Right renal cortex interstitium (tissue), 3 donors: ENCODE data around the gene SPDYE2. TPM values are rescaled to one million over a fixed set of nuclear protein-coding genes. Genes with fewer than 3 reads are reported as not detected.
"Not testable (repeated sequence)": the region's sequence is repeated elsewhere in the genome, so short reads cannot be mapped to it uniquely, and the experiment has no call there.

Source experiments
- DNase-seq, 3 donors: peaks; one replicate each; pipeline ENCODE4 v3.0.0-alpha.2; 2013; ENCODE audit warnings: low read depth in 3 of 3, low spot score in 2 of 3
- polyA plus RNA-seq, 3 donors: library from polyadenylated mRNA; unstranded; fragments of 120-200 nt; gene quantifications; one replicate each; pipeline ENCODE4 v1.2.1, GENCODE V29; 2013; ENCODE audit not compliant: insufficient read length in 3 of 3

The SPDYE2 gene
- polyA plus RNA-seq, result 1 to 10 TPM in 2 of 3 donors, under 1 TPM in 1; 0.58 to 1.9 (median 1.1) TPM

DNA sequence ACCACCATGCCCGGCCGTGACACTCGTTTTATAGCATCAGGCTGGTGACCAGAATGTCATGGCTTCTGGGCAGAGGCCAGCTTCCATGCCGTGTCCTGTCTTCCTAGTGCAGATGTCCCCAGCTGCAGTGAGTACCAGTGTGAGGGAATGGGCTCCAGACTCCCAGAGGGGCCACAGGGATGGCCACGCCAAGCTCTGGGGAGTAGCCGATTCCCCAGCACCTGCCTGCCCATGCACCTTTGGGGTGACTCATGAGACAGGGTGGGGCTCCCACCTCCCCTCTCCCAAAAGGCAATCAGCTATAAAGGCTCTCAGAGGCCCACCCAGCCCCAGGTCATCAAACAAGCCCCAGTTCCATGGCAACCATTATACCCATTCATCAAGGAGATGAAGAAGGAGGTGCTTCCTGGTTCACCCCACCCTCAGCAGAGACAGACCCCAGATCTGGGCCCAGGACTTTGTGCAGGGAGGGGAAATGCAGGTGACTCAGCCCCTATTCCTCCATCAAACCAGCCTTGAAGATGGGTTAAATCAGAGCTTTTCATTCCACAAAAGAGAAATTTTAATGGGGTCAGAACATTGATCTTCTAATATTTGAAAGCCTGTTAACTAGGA lies at the start of gene SPDYE2:
Gene SPDYE2, plus strand, starts transcription at position 419 of the 615 bp plus-strand sequence. CDS start 2,030 bp downstream, outside the sequence.
- DNase-seq, result not testable (repeated sequence)

DNA sequence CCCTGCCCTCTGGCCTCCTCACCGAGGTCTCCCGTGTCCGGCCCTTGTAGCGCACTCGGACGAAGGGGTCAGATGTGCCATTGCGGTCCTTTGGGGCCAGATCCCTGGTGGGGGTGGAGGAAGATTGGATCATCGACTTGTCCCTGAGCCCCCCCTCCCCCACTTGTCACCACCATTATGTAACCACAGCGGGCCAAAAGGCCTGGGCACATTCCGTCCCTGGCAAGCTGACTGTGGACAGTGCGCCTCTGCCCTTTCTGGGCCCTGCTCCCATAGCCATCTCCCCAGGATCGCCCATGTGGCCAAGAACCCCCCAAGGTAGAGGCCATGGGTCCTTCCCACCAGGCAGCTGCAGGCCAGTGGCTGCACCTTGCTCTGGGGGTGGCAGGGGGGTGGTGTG lies 47.9 kb upstream of the SPDYE2 start:
- DNase-seq, result not testable (repeated sequence)

GRCh38 chr7:102505298-102506185 lies 45.5 kb upstream of the SPDYE2 start:
- DNase-seq, result not testable (repeated sequence)

GRCh38 chr7:102507410-102508088 lies 43.5 kb upstream of the SPDYE2 start:
- not testable (repeated sequence) for DNase-seq

DNA sequence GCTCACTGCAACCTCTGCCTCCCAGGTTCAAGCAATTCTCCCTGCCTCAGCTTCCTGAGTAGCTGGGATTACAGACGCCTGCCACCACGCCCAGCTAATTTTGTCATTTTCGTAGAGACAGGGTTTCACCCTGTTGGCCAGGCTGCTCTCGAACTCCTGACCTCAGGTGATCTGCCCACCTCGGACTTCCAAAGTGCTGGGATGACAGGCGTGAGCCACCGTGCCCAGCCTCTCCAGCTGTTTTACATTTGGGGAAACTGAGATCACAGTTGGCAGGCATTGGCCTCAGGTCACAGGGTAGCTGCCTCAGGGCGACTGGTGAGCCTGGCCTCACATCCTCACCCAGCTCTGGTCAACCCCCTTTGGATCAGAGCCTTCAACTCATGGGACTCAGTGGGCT lies 40.5 kb upstream of the SPDYE2 start:
- DNase-seq, result not testable (repeated sequence)

GRCh38 chr7:102511860-102512522 lies 39.0 kb upstream of the SPDYE2 start:
- not testable (repeated sequence) for DNase-seq

DNA sequence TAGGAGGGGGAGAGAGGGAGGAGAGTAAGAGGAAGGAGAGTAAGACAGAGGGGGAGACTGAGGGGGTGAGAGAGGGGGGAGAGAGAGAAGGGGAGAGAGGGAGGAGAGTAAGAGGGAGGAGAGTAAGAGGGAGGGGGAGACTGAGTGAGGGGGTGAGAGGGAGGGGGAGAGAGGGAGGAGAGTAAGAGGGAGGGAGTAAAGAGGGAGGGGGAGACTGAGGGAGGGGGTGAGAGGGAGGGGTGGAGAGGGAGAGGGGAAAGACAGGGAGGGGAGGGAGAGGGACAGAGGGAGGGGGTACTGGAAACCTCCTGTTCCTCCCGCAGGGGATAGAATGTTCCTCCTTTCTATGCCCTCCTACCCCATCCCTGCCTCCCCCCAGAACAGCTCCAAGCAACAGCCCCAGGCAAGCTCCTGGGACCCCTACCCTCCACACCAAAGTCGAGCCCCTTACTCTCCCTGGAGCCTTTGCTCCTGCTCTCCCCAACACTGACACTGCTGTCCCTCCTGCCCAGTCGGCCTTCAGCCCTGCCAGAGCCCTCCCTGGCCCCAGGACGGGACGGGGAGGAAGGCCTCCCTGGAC lies 38.3 kb upstream of the SPDYE2 start:
- DNase-seq, result peak; percentile 76 to 88 (median 87)

GRCh38 chr7:102514881-102515721 lies 35.9 kb upstream of the SPDYE2 start:
- not testable (repeated sequence) for DNase-seq

GRCh38 chr7:102515889-102516288 lies 35.1 kb upstream of the SPDYE2 start:
- not testable (repeated sequence) for DNase-seq

DNA sequence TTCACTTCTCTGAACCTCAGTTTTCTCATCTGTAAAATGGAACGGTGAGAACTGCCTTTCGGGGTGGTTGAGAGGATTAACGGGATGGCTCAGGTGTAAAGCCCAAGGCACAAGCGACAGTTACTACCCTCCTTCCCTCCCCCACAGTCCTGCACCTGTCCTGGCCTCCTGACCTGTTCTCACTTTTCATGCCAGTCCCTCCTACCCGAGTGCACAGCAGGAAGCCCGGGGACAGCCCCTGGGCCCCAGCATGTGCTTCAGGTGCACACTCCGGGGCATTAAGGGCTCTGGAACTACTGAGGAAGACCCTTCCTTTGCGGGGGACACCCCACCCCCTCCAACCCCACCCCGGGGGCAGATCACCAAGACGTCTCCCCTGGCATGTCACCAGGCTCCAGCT lies 34.1 kb upstream of the SPDYE2 start:
- not testable (repeated sequence) for DNase-seq

DNA sequence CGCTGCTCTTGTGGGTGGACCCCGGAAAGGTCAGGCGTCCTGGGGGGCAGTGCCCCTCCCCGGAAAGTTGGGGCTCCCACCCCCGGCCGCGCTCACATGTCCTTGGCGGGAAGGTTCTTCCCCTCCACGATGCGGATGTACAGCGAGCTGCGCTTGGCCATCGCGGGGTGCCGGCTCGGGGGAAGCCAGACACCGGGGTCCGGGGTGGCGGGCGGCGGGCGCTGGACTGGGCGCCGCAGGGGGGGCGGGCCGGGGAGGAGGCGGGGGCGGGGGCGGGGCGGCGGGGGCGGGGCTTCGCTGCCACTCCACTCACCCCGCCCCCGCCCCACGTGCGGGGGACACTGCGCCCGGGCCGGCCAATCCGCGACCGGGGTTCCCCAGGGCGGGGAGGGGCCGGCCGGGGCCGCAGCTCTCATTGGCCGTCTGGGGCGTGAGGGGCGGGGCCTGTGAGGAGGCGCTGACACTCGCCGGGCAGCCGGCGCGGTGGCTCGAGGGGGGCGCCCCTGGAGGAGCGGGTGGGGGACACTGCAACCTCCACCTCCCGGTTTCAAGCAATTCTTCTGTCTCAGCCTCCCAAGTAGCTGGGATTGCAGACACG lies 33.4 kb upstream of the SPDYE2 start, which contains the start of gene RASA4B:
Gene RASA4B, minus strand, starts transcription at position 228 of the 598 bp plus-strand sequence. Its CDS starts 67 bp downstream, at position 161.
- DNase-seq, result not testable (repeated sequence)

GRCh38 chr7:102520797-102521196 lies 30.2 kb upstream of the SPDYE2 start:
- not testable (repeated sequence) for DNase-seq

DNA sequence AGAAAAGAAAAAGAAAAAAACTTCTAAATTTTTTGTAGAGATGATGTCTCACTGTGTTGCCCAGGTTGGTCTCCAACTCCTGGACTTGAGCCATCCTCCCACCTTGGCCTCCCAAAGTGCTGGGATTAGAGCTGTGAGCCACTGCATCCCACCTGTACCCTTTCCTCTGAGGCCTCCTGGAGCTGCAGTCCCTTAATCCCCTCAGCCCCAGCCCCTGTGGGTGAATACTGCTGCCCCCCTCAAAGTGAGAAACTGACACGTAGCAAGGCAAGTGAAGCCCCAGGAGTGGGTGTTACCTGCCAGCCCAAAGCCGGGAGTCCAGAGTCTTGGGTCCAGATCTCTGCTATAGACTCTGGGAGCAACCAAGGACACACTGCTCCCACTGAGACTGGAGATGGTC lies 26.2 kb upstream of the SPDYE2 start:
- not testable (repeated sequence) for DNase-seq

- DNase-seq, result not testable (repeated sequence)
Observed at GRCh38 chr7:102527182-102527581, 23.8 kb upstream of the SPDYE2 start.

- not testable (repeated sequence) for DNase-seq
Observed at GRCh38 chr7:102527822-102528793, 22.9 kb upstream of the SPDYE2 start.

GRCh38 chr7:102531583-102531982 lies 19.4 kb upstream of the SPDYE2 start:
- not testable (repeated sequence) for DNase-seq

DNA sequence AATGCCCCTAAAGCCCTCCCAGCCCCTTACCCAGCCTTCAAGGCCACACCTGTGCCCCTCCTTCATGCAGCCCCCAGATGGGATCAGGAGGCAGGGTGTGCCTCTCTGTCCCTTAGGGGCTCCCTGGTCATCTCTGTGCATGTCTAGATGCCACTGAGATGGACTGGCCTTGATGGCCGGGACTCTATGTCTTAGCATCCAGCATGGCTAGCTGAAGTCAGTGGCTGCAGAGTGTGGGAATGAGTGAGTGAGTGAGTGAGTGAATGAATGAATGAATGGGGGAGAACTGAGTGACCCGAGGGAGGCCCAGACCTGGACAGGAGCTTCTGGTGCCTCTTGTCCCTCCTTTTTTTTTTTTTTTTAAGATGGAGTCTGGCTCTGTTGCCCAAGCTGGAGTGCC lies 18.9 kb upstream of the SPDYE2 start:
- not testable (repeated sequence) for DNase-seq
